NB4 (cell line): ENCODE results near the gene HYDIN.
A peak's percentile ranks its signal among the peaks of the same experiment; 100 is the strongest.

Source experiments
- DNase-seq: peaks from one replicate; pipeline ENCODE4 v3.0.0; 2010; ENCODE audit warnings: low read depth
- H3K4me3 ChIP-seq: one replicate; pipeline ENCODE4 v1.5.1; 2011; ENCODE audit warnings: mild to moderate bottlenecking, low read depth, low read length, moderate library complexity
- MYC ChIP-seq: IDR thresholded peaks from 2 replicates; pipeline ENCODE4 v1.6.1; 2011; ENCODE audit warnings: low read depth, low read length
- POLR2A ChIP-seq: IDR thresholded peaks from 2 replicates; pipeline ENCODE4 v1.6.1; 2011; ENCODE audit warnings: mild to moderate bottlenecking; ENCODE audit not compliant: insufficient read length; ENCODE audit errors: extremely low read depth
- TF ChIP-seq, protein P1 (sequence below): IDR thresholded peaks from 2 replicates; pipeline ENCODE4 v1.6.1; 2011; ENCODE audit warnings: low read depth, low read length
- TF ChIP-seq, protein P2 (sequence below): IDR thresholded peaks from one replicate; pipeline ENCODE4 v1.5.1; 2012; ENCODE audit warnings: low read depth, low read length

Gene HYDIN

GRCh38 chr16:70760221-70760620 lies 470.3 kb downstream of the HYDIN start:
- no peak for DNase-seq
- H3K4me3 ChIP-seq, result no peak overlapping the region
- TF ChIP-seq, protein P1, sequence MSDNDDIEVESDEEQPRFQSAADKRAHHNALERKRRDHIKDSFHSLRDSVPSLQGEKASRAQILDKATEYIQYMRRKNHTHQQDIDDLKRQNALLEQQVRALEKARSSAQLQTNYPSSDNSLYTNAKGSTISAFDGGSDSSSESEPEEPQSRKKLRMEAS, result no peak
- no peak for TF ChIP-seq MYC
- TF ChIP-seq, protein P2, sequence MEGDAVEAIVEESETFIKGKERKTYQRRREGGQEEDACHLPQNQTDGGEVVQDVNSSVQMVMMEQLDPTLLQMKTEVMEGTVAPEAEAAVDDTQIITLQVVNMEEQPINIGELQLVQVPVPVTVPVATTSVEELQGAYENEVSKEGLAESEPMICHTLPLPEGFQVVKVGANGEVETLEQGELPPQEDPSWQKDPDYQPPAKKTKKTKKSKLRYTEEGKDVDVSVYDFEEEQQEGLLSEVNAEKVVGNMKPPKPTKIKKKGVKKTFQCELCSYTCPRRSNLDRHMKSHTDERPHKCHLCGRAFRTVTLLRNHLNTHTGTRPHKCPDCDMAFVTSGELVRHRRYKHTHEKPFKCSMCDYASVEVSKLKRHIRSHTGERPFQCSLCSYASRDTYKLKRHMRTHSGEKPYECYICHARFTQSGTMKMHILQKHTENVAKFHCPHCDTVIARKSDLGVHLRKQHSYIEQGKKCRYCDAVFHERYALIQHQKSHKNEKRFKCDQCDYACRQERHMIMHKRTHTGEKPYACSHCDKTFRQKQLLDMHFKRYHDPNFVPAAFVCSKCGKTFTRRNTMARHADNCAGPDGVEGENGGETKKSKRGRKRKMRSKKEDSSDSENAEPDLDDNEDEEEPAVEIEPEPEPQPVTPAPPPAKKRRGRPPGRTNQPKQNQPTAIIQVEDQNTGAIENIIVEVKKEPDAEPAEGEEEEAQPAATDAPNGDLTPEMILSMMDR, result no peak

DNA sequence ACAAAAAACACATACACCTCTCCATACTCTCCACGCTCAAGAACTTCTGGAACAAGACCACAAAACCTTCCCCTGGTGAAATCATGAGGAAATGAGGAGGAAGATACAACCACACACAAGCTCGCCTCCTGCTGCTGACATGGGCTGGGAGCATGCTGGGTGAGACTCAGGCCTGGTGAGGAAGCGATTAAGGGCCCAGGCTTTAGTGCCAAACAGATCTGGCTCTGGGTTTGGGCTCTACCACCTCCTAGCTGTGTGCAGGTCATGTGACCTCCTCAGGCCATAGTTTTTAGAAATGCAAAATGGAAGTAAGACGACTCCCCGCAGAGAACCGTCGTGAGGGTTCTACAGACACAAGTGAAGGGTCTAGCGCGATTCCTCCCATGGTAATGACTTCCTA lies 470.9 kb downstream of the HYDIN start:
- H3K4me3 ChIP-seq, result no peak overlapping the region
- peak; percentile 73 for DNase-seq

GRCh38 chr16:70758786-70759185 lies 471.7 kb downstream of the HYDIN start:
- TF ChIP-seq POLR2A, result no peak
- no peak for TF ChIP-seq MYC
- TF ChIP-seq, protein P1, result no peak
- TF ChIP-seq, protein P2, result no peak
- DNase-seq, result no peak
- H3K4me3 ChIP-seq, result no peak overlapping the region

More for the DNA sequence above, 470.9 kb downstream of the HYDIN start:
- TF ChIP-seq, protein P2, result peak; percentile 31
- TF ChIP-seq, protein P1, result peak; percentile 53; the same call in 1 of the 2 replicates
- no peak for TF ChIP-seq POLR2A
- no peak for TF ChIP-seq MYC
